Gastrocnemius medialis (tissue), 4 donors: Measurements from ENCODE around the gene DIP2C.

Experiments
- CTCF ChIP-seq, 5 experiments: fragments of 450-650 bp in 3 of 5; fragments of 200-600 bp in 2 of 5; sonication (generic) in 2 of 5; IDR thresholded peaks in 4 of 5; conservative IDR thresholded peaks in 1 of 5; 1 replicate in 4 of 5; 2 replicates in 1 of 5; pipeline ENCODE4 v1.5.1; 2016 to 2019; ENCODE audit warnings: antibody characterized with exemption in 5 of 5, mild to moderate bottlenecking in 3 of 5, moderate library complexity in 3 of 5
- POLR2A ChIP-seq, 2 donors: fragments of 450-650 bp; IDR thresholded peaks; one replicate each; pipeline ENCODE4 v1.6.1; 2017; ENCODE audit warnings: antibody characterized with exemption in 2 of 2, mild to moderate bottlenecking in 2 of 2, moderate library complexity in 2 of 2

GRCh38 chr10:331186-331585 lies 358.3 kb downstream of the DIP2C start:
- no peak for TF ChIP-seq CTCF (IDR thresholded peaks at IDR 0.05 in 4 of 5, conservative IDR thresholded peaks at IDR 0.05 in 1 of 5)
- no peak for TF ChIP-seq POLR2A (IDR thresholded peaks at IDR 0.05)
